B cell (primary cell): ENCODE measurements around the gene RNASET2.

ENCODE experiments used
- CTCF ChIP-seq: fragments of 200-600 bp; IDR thresholded peaks from one replicate; pipeline ENCODE4 v1.8.0; 2022; ENCODE audit warnings: antibody characterized with exemption, mild to moderate bottlenecking
- EZH2 ChIP-seq: IDR thresholded peaks from 2 replicates; pipeline ENCODE4 v1.6.1; 2012; ENCODE audit warnings: borderline replicate concordance, low read depth, mild to moderate bottlenecking, moderate library complexity, low read length; ENCODE audit not compliant: insufficient read depth, poor library complexity, severe bottlenecking

- TF ChIP-seq EZH2 = no peak
- no peak for TF ChIP-seq CTCF
These were observed 22.2 kb downstream of the RNASET2 start for GRCh38 chr6:166934174-166934573.
